IMR-90 (cell line): ENCODE measurements around the gene QPRT. TPM values are rescaled to one million over a fixed set of nuclear protein-coding genes. Genes with fewer than 3 reads are reported as not detected.

ENCODE experiments used
- ATAC-seq: fragments of 200-7000 bp; cut with Tn5 transposase; 2 replicates; pipeline ENCODE4 v1.9.1; 2020; ENCODE audit warnings: low read depth, mild to moderate bottlenecking, moderate library complexity
- BruUV-seq: library from RNA; stranded (reverse); fragments of 400-500 nt; replicated peaks from 2 replicates; lab custom pipeline; 2021; lab: Mats Ljungman, UMichigan
- CTCF ChIA-PET: fragments of 300-600 bp; formaldehyde crosslinking; extraction: SDS; loops from one replicate; lab custom pipeline; 2021; ENCODE audit warnings: antibody characterized with exemption; lab: Yijun Ruan, JAX
- POLR2A ChIA-PET: fragments of 300-600 bp; sonication (Branson Sonifier 250); formaldehyde crosslinking; loops from one replicate; lab custom pipeline; 2022; ENCODE audit warnings: antibody characterized with exemption; ENCODE audit not compliant: unreplicated experiment; lab: Charles Lee
- DNase-seq: peaks from one replicate; pipeline ENCODE4 v3.0.0; 2013
- H2AFZ ChIP-seq: replicated peaks from 2 replicates; pipeline ENCODE3; 2013; ENCODE audit warnings: low read length, mild to moderate bottlenecking; ENCODE audit not compliant: poor library complexity
- H2AK5ac ChIP-seq: 2 replicates; pipeline ENCODE4 v1.6.1; 2013; ENCODE audit warnings: low read depth, low read length, inconsistent platforms
- H2AK9ac ChIP-seq: replicated peaks from 2 replicates; pipeline ENCODE3; 2013; ENCODE audit warnings: mild to moderate bottlenecking, low read depth, low read length, moderate library complexity; ENCODE audit not compliant: poor library complexity
- H2BK120ac ChIP-seq: 2 replicates; pipeline ENCODE4 v1.6.1; 2013; ENCODE audit warnings: low read depth, low read length, inconsistent platforms
- H2BK15ac ChIP-seq: 3 replicates; pipeline ENCODE4 v1.6.1; 2013; ENCODE audit warnings: low read depth, low read length, inconsistent platforms
- H2BK20ac ChIP-seq: 2 replicates; pipeline ENCODE4 v1.6.1; 2013; ENCODE audit warnings: low read depth, mild to moderate bottlenecking, inconsistent platforms, low read length, moderate library complexity
- H2BK5ac ChIP-seq: 2 replicates; pipeline ENCODE4 v1.6.1; 2013; ENCODE audit warnings: mild to moderate bottlenecking, low read depth, low read length, inconsistent platforms; ENCODE audit not compliant: poor library complexity, severe bottlenecking
- H3K14ac ChIP-seq: replicated peaks from 2 replicates; pipeline ENCODE4 v1.6.1; 2013; ENCODE audit warnings: low read depth, low read length, inconsistent platforms
- H3K18ac ChIP-seq: 2 replicates; pipeline ENCODE4 v1.6.1; 2013; ENCODE audit warnings: low read depth, low read length, control low read depth
- H3K23ac ChIP-seq: 2 replicates; pipeline ENCODE4 v1.6.1; 2013; ENCODE audit warnings: low read depth, low read length, inconsistent platforms
- H3K27ac ChIP-seq: 2 replicates; pipeline ENCODE4 v1.5.1; 2013; ENCODE audit warnings: mild to moderate bottlenecking, control low read depth, low read length; ENCODE audit not compliant: insufficient read depth
- H3K27me3 ChIP-seq: 2 replicates; pipeline ENCODE4 v1.6.1; 2013; ENCODE audit warnings: low read length; ENCODE audit not compliant: control insufficient read depth, insufficient read depth
- H3K36me3 ChIP-seq: 2 replicates; pipeline ENCODE4 v1.6.1; 2013; ENCODE audit warnings: low read length, mixed read lengths; ENCODE audit not compliant: control insufficient read depth, insufficient read depth
- H3K4ac ChIP-seq: 2 replicates; pipeline ENCODE4 v1.6.1; 2013; ENCODE audit warnings: low read depth, low read length, inconsistent platforms
- H3K4me1 ChIP-seq: 2 replicates; pipeline ENCODE4 v1.6.1; 2013; ENCODE audit warnings: low read length, mixed read lengths; ENCODE audit not compliant: control insufficient read depth, insufficient read depth
- H3K4me2 ChIP-seq: 2 replicates; pipeline ENCODE4 v1.6.1; 2013; ENCODE audit warnings: low read depth, mild to moderate bottlenecking, control low read depth, low read length, moderate library complexity
- H3K4me3 ChIP-seq: 2 replicates; pipeline ENCODE4 v1.5.1; 2013; ENCODE audit warnings: low read depth, mild to moderate bottlenecking, control low read depth, low read length, moderate library complexity; ENCODE audit not compliant: insufficient read depth
- H3K56ac ChIP-seq: 2 replicates; pipeline ENCODE4 v1.6.1; 2013; ENCODE audit warnings: low read length, inconsistent platforms; ENCODE audit not compliant: insufficient read depth; ENCODE audit errors: extremely low read depth
- H3K79me1 ChIP-seq, 2 experiments: 2 replicates each; pipeline ENCODE4 v1.6.1; 2013; ENCODE audit warnings: low read length in 2 of 2, inconsistent platforms in 1 of 2, low read depth in 1 of 2
- H3K9ac ChIP-seq: 2 replicates; pipeline ENCODE4 v1.6.1; 2013; ENCODE audit warnings: low read depth, low read length, control low read depth
- H3K9me1 ChIP-seq: 2 replicates; pipeline ENCODE4 v1.6.1; 2013; ENCODE audit warnings: low read length, inconsistent platforms; ENCODE audit not compliant: insufficient read depth
- H3K9me3 ChIP-seq: 2 replicates; pipeline ENCODE4 v1.6.1; 2013; ENCODE audit warnings: low read length; ENCODE audit not compliant: control insufficient read depth, insufficient read depth
- H4K20me1 ChIP-seq: 2 replicates; pipeline ENCODE4 v1.6.1; 2013; ENCODE audit warnings: low read length, inconsistent platforms; ENCODE audit not compliant: insufficient read depth
- H4K5ac ChIP-seq: 2 replicates; pipeline ENCODE4 v1.6.1; 2013; ENCODE audit warnings: mild to moderate bottlenecking, low read depth, low read length, control low read depth
- H4K8ac ChIP-seq, 2 experiments: 2 replicates each; pipeline ENCODE4 v1.6.1; 2013; ENCODE audit warnings: low read depth in 2 of 2, low read length in 2 of 2, control low read depth in 1 of 2, inconsistent platforms in 1 of 2
- H4K91ac ChIP-seq: 2 replicates; pipeline ENCODE4 v1.6.1; 2013; ENCODE audit warnings: low read depth, low read length, inconsistent platforms; ENCODE audit not compliant: insufficient read depth
- CEBPB ChIP-seq: IDR thresholded peaks from 2 replicates; pipeline ENCODE4 v1.6.1; 2012; ENCODE audit warnings: low read depth, low read length, improper control_type of control experiment
- SMC3 ChIP-seq: fragments of 150-350 bp; IDR thresholded peaks from 2 replicates; pipeline ENCODE4 v1.6.1; 2016; ENCODE audit warnings: low read depth, mild to moderate bottlenecking, antibody characterized with exemption, low read length, moderate library complexity
- WGBS, 2 experiments: methylation state at CpG; one replicate each; pipeline versions ENCODE4 v1.1.5 to v1.1.7; 2013; ENCODE audit warnings: missing lambda C conversion rate in 2 of 2; ENCODE audit not compliant: insufficient read length in 1 of 2; ENCODE audit errors: extremely low coverage in 2 of 2; 5-methylcytosine and 5-hydroxymethylcytosine counted together
- dilution Hi-C: fragments of 300-500 bp; cut with HindIII; formaldehyde crosslinking; loops from one replicate; pipeline ENCODE4 v1.14.3; 2018; ENCODE audit warnings: low sequenced_read_pairs; ENCODE audit not compliant: unreplicated experiment
- in situ Hi-C: fragments of 300-500 bp; cut with MboI; formaldehyde crosslinking; loops from 3 replicates; pipeline ENCODE4 v1.14.3; 2019; ENCODE audit warnings: low sequenced_read_pairs, inconsistent platforms, mixed read lengths
- intact Hi-C: fragments of 100-400 bp; cut with micrococcal nuclease; formaldehyde crosslinking; loops from 2 replicates; pipeline ENCODE4 v1.10.0; 2022
- polyA plus RNA-seq, 3 experiments: library from polyadenylated mRNA; depleted of rRNA; stranded (reverse); fragments of >200 nt; gene quantifications; 2 replicates each; pipeline ENCODE4 v1.2.3, GENCODE V29; 2012; ENCODE audit warnings: low replicate concordance in 1 of 3
- total RNA-seq: library from RNA; depleted of rRNA; stranded (reverse); fragments of >200 nt; gene quantifications from 2 replicates; pipeline ENCODE4 v1.2.3, GENCODE V29; 2012
- TF ChIP-seq, protein P1 (sequence below): fragments of 150-350 bp; IDR thresholded peaks from 2 replicates; pipeline ENCODE4 v1.6.1; 2017; ENCODE audit warnings: mild to moderate bottlenecking, antibody characterized with exemption, low read length, low read depth

QPRT gene
- total and polyA plus RNA-seq, 2 of the 4 experiments (the other 2 are of a cell fraction) = 3.4 to 6.3 TPM

DNA sequence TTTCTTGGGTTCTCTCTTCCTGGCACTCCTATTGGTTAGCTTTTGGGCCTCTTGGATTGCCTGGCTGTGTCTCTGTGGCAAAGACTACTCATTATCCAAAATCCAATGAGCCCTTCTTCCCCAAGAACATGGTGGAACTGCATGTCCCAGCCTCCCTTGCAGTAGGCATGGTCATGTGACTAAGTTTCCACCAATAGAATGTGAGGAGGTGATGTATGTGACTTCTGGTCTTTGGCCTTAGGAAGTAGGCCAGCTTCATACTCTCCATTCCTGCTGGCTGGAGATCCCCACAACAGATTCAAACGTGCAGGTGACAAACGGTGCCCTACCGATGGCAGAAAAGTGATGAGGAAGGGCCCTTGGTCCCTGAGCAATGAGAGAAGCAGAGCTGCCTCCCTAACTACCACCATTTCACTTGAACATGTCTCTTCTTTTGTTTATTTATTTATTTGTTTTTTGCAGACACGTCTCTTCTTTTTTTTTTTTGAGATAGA, 33.2 kb upstream of the QPRT start:
- no peak overlapping the region for H4K91ac ChIP-seq
- H2BK5ac ChIP-seq = no peak overlapping the region
- DNase-seq (no peak), ATAC-seq (no peak)
- no peaks in the 10 kb centered on the region for H3K4me1 ChIP-seq
- in situ Hi-C loops (no loop called here), intact Hi-C loops (no loop called here), dilution Hi-C loops (no loop called here)
- H3K36me3 ChIP-seq = no peaks in the 10 kb centered on the region
- H3K4ac ChIP-seq = no peak overlapping the region
- H3K9me3 ChIP-seq = 0 out of 2 replicates have a peak, but pooled peaks cover 2% of the 10 kb centered on the region
- H3K4me3 ChIP-seq = no peak overlapping the region
- H2BK20ac ChIP-seq = no peak overlapping the region
- ChIA-PET CTCF (no interaction called here), POLR2A (no interaction called here)
- BruUV-seq = no TSS peak
- H4K20me1 ChIP-seq = no peaks in the 10 kb centered on the region
- H3K56ac ChIP-seq = no peak overlapping the region
- TF ChIP-seq, protein P1, sequence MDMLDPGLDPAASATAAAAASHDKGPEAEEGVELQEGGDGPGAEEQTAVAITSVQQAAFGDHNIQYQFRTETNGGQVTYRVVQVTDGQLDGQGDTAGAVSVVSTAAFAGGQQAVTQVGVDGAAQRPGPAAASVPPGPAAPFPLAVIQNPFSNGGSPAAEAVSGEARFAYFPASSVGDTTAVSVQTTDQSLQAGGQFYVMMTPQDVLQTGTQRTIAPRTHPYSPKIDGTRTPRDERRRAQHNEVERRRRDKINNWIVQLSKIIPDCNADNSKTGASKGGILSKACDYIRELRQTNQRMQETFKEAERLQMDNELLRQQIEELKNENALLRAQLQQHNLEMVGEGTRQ = peak; percentile 45; the same call in 1 of the 2 replicates
- TF ChIP-seq CEBPB = no peak
- TF ChIP-seq SMC3 = no peak
- no peak overlapping the region for H3K18ac ChIP-seq
- no peak overlapping the region for H3K27ac ChIP-seq
- no peaks in the 10 kb centered on the region for H3K79me1 ChIP-seq
- H4K5ac ChIP-seq = no peak overlapping the region
- H2AFZ ChIP-seq = no peak overlapping the region
- no peak overlapping the region for H4K8ac ChIP-seq
- WGBS, 2 experiments = no CpG with 5 or more reads among the region's 4 CpGs
- H3K27me3 ChIP-seq = peaks cover 6% of the 10 kb centered on the region
- H2BK15ac ChIP-seq = no peak overlapping the region
- H2AK9ac ChIP-seq = no peak overlapping the region
- H3K23ac ChIP-seq = no peak overlapping the region
- no peak overlapping the region for H2AK5ac ChIP-seq
- no peak overlapping the region for H3K4me2 ChIP-seq
- H3K9ac ChIP-seq = no peak overlapping the region
- H3K14ac ChIP-seq = no peak overlapping the region
- no peaks in the 10 kb centered on the region for H3K9me1 ChIP-seq
- H2BK120ac ChIP-seq = no peak overlapping the region
